HepG2 (cell line): ENCODE data around the gene LAMA5. TPM values are rescaled to one million over a fixed set of nuclear protein-coding genes. Genes with fewer than 3 reads are reported as not detected.

Source experiments
- AHR ChIP-seq: IDR thresholded peaks from 2 replicates; pipeline ENCODE4 v1.6.1; 2018; ENCODE audit warnings: missing genetic modification reagents, missing compliant biosample characterization
- ARHGAP35 ChIP-seq: sonication (generic); formaldehyde crosslinking; IDR thresholded peaks from 2 replicates; pipeline ENCODE4 v1.9.0; 2022; ENCODE audit warnings: mild to moderate bottlenecking, inconsistent platforms, moderate library complexity, missing genetic modification reagents, borderline replicate concordance
- ARNT ChIP-seq: fragments of 450-650 bp; IDR thresholded peaks from 2 replicates; pipeline ENCODE4 v1.6.1; 2017
- CCAR2 ChIP-seq: fragments of 200-400 bp; formaldehyde crosslinking; optimal IDR thresholded peaks from 2 replicates; pipeline ENCODE3; 2018; ENCODE audit warnings: low read depth, mild to moderate bottlenecking, low read length, moderate library complexity
- HIC2 ChIP-seq: sonication (generic); formaldehyde crosslinking; IDR thresholded peaks from 2 replicates; pipeline ENCODE4 v1.9.0; 2022; ENCODE audit warnings: low read depth, missing genetic modification reagents
- LBX2 ChIP-seq: sonication (generic); formaldehyde crosslinking; IDR thresholded peaks from 2 replicates; pipeline ENCODE4 v1.5.0; 2020; ENCODE audit warnings: missing genetic modification reagents, mild to moderate bottlenecking, borderline replicate concordance
- MED1 ChIP-seq: sonication (generic); formaldehyde crosslinking; IDR thresholded peaks from 2 replicates; pipeline ENCODE4 v1.4.0; 2020; ENCODE audit warnings: missing genetic modification reagents
- MED8 ChIP-seq: sonication (generic); formaldehyde crosslinking; IDR thresholded peaks from 2 replicates; pipeline ENCODE4 v1.8.1; 2023; ENCODE audit warnings: mild to moderate bottlenecking, missing genetic modification reagents; ENCODE audit not compliant: insufficient replicate concordance
- RBAK ChIP-seq: sonication (generic); formaldehyde crosslinking; IDR thresholded peaks from 2 replicates; pipeline ENCODE4 v1.5.1; 2020; ENCODE audit warnings: mild to moderate bottlenecking, missing genetic modification reagents
- RBM22 ChIP-seq: fragments of 200-400 bp; formaldehyde crosslinking; optimal IDR thresholded peaks from 2 replicates; pipeline ENCODE3; 2017; ENCODE audit warnings: mild to moderate bottlenecking, low read length, moderate library complexity
- SAFB2 ChIP-seq: sonication (generic); formaldehyde crosslinking; IDR thresholded peaks from 2 replicates; pipeline ENCODE4 v1.5.1; 2020; ENCODE audit warnings: missing genetic modification reagents, low read depth, mild to moderate bottlenecking, borderline replicate concordance
- SKIL ChIP-seq: sonication (generic); formaldehyde crosslinking; IDR thresholded peaks from 2 replicates; pipeline ENCODE4 v1.8.0; 2022; ENCODE audit warnings: missing genetic modification reagents, mild to moderate bottlenecking, moderate library complexity, borderline replicate concordance
- SYNCRIP ChIP-seq: fragments of 200-400 bp; formaldehyde crosslinking; IDR thresholded peaks from 2 replicates; pipeline ENCODE4 v1.6.1; 2018; ENCODE audit warnings: mild to moderate bottlenecking, low read depth, low read length; ENCODE audit not compliant: insufficient read depth
- TEAD3 ChIP-seq: optimal IDR thresholded peaks from 2 replicates; pipeline ENCODE3; 2016; ENCODE audit warnings: borderline replicate concordance
- TEF ChIP-seq: sonication (generic); formaldehyde crosslinking; IDR thresholded peaks from 2 replicates; pipeline ENCODE4 v1.5.0; 2020; ENCODE audit warnings: missing genetic modification reagents
- TP53 ChIP-seq: sonication (generic); formaldehyde crosslinking; conservative IDR thresholded peaks from 2 replicates; pipeline ENCODE4 v1.4.0; 2020; ENCODE audit warnings: missing genetic modification reagents
- YY1 ChIP-seq: IDR thresholded peaks from 2 replicates; pipeline ENCODE4 v1.6.1; 2011; ENCODE audit warnings: low read length, low read depth, moderate library complexity, mild to moderate bottlenecking; ENCODE audit not compliant: insufficient read depth, insufficient replicate concordance
- ZNF17 ChIP-seq: sonication (generic); formaldehyde crosslinking; IDR thresholded peaks from 2 replicates; pipeline ENCODE4 v1.5.0; 2020; ENCODE audit warnings: mild to moderate bottlenecking, missing genetic modification reagents
- ZNF761 ChIP-seq: sonication (generic); formaldehyde crosslinking; conservative IDR thresholded peaks from 2 replicates; pipeline ENCODE4 v1.4.0; 2020; ENCODE audit warnings: mild to moderate bottlenecking, missing genetic modification reagents
- ZNF850 ChIP-seq: sonication (generic); formaldehyde crosslinking; conservative IDR thresholded peaks from 2 replicates; pipeline ENCODE4 v1.9.0; 2021; ENCODE audit warnings: mild to moderate bottlenecking, missing genetic modification reagents
- ZSCAN21 ChIP-seq: sonication (generic); formaldehyde crosslinking; IDR thresholded peaks from 2 replicates; pipeline ENCODE4 v1.8.0; 2022; ENCODE audit warnings: mild to moderate bottlenecking, missing genetic modification reagents, moderate library complexity, borderline replicate concordance
- ZZZ3 ChIP-seq: sonication (generic); formaldehyde crosslinking; IDR thresholded peaks from 2 replicates; pipeline ENCODE4 v1.4.0; 2020; ENCODE audit warnings: missing genetic modification reagents, mild to moderate bottlenecking, borderline replicate concordance
- polyA plus RNA-seq, 8 experiments: library from polyadenylated mRNA; depleted of rRNA in 3 of 8; stranded (reverse) in 7 of 8; unstranded in 1 of 8; fragments of >200 nt; fragmentation: Illumina TruSeq in 4 of 8; extraction: Trizol in 4 of 8; gene quantifications; 2 replicates each; pipeline versions ENCODE4 v1.2.1 to v1.2.3, GENCODE V29; 2011 to 2016; ENCODE audit warnings: low read depth in 4 of 8, missing spikeins in 1 of 8, mixed read lengths in 1 of 8; ENCODE audit not compliant: insufficient read depth in 1 of 8
- total RNA-seq, 5 experiments: library from RNA; depleted of rRNA; stranded (reverse); fragments of >200 nt; fragmentation: Illumina TruSeq; extraction: Trizol; gene quantifications; 2 replicates each; pipeline ENCODE4 v1.2.3, GENCODE V29; 2016; ENCODE audit warnings: low read depth in 1 of 5

The LAMA5 gene
- total and polyA plus RNA-seq, 2 of the 13 experiments (the other 11 are each of a cell fraction or from before 2014, with no cell fraction given): 21.0 to 44.7 TPM

GRCh38 chr20:62301773-62302340, 65.3 kb downstream of the LAMA5 start (continued):
- TF ChIP-seq CCAR2 (peak; percentile 42), SAFB2 (no peak), ZNF761 (CRISPR knock-in tag) (no peak), ARNT (no peak), ZZZ3 (CRISPR knock-in tag) (peak; percentile 90; the same call in 1 of the 2 replicates), RBAK (CRISPR knock-in tag) (no peak), HIC2 (CRISPR knock-in tag) (peak; percentile 40; the same call in 1 of the 2 replicates), RBM22 (peak; percentile 41), MED1 (CRISPR knock-in tag) (peak; percentile 89), ARHGAP35 (CRISPR knock-in tag) (no peak; the same call in 1 of the 2 replicates), TEAD3 (CRISPR knock-in tag) (peak; percentile 76), TEF (CRISPR knock-in tag) (peak; percentile 98), LBX2 (CRISPR knock-in tag) (no peak; the same call in 1 of the 2 replicates), YY1 (peak; percentile 75), TP53 (CRISPR knock-in tag) (peak; percentile 87; the same call in 1 of the 2 replicates), MED8 (CRISPR knock-in tag) (peak; percentile 58), ZNF850 (no peak; the same call in 1 of the 2 replicates), ZSCAN21 (CRISPR knock-in tag) (peak; percentile 85; the same call in 1 of the 2 replicates), SKIL (CRISPR knock-in tag) (peak; percentile 89; the same call in 1 of the 2 replicates), AHR (CRISPR knock-in tag) (peak; percentile 80), ZNF17 (CRISPR knock-in tag) (no peak), SYNCRIP (no peak)
